ENCODE results near the gene TBATA. TPM values are rescaled to one million over a fixed set of nuclear protein-coding genes. Genes with fewer than 3 reads are reported as not detected.

The TBATA gene
- total RNA-seq, 1 donor from 2014 or later, result not detected

- H3K27me3 Mint-ChIP-seq (ENCODE audit: low read depth), result no peaks in the 10 kb centered on the region
- DNase-seq (ENCODE audit: low spot score), result no peak
- H3K4me3 Mint-ChIP-seq (ENCODE audit: unreplicated experiment), result no peak overlapping the region
- H3K27ac Mint-ChIP-seq (ENCODE audit: unreplicated experiment), result no peak overlapping the region
- peaks cover 8% of the 10 kb centered on the region for H3K36me3 Mint-ChIP-seq (ENCODE audit: low read depth)
- peaks cover 20% of the 10 kb centered on the region for H3K4me1 Mint-ChIP-seq (ENCODE audit: low read depth)
- peaks cover 3% of the 10 kb centered on the region for H3K9me3 Mint-ChIP-seq (ENCODE audit: low read depth)
- no peak for TF ChIP-seq CTCF (IDR thresholded peaks at IDR 0.05)
Observed at GRCh38 chr10:70744617-70745143, 40.5 kb downstream of the TBATA start.

DNA sequence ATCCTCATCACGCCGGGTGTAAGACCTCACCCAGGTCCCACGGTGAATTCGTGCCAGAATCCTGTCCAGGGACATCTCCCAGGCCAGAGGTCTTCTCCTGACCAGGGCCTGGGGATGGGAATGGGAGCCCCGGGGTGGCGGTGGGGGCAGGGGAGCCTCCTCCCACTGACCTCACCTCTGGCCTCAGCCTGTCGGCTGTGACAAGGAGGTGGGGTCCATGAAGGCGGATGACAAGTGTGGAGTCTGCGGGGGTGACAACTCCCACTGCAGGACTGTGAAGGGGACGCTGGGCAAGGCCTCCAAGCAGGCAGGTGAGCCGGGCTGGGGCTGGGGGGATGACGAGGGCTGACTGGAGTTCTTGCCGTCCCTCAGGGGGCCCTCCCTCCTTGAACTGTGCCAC, 41.3 kb downstream of the TBATA start:
- no peaks in the 10 kb centered on the region for H3K27me3 Mint-ChIP-seq (ENCODE audit: low read depth)
- peaks cover 3% of the 10 kb centered on the region for H3K9me3 Mint-ChIP-seq (ENCODE audit: low read depth)
- H3K27ac Mint-ChIP-seq (ENCODE audit: unreplicated experiment), result no peak overlapping the region
- H3K4me3 Mint-ChIP-seq (ENCODE audit: unreplicated experiment), result no peak overlapping the region
- no peak for TF ChIP-seq CTCF (IDR thresholded peaks at IDR 0.05)
- H3K4me1 Mint-ChIP-seq (ENCODE audit: low read depth), result peaks cover 20% of the 10 kb centered on the region
- peak; percentile 89 for DNase-seq (ENCODE audit: low spot score)
- H3K36me3 Mint-ChIP-seq (ENCODE audit: low read depth), result peaks cover 11% of the 10 kb centered on the region

- Mint-ChIP-seq H3K27me3 (ENCODE audit: low read depth) (no peaks in the 10 kb centered on the region), H3K36me3 (ENCODE audit: low read depth) (peaks cover 11% of the 10 kb centered on the region), H3K9me3 (ENCODE audit: low read depth) (peaks cover 3% of the 10 kb centered on the region), H3K27ac (ENCODE audit: unreplicated experiment) (no peak overlapping the region), H3K4me3 (ENCODE audit: unreplicated experiment) (no peak overlapping the region), H3K4me1 (ENCODE audit: low read depth) (peaks cover 20% of the 10 kb centered on the region)
- peak; percentile 90 for DNase-seq (ENCODE audit: low spot score)
- TF ChIP-seq CTCF (IDR thresholded peaks at IDR 0.05), result no peak
Observed at GRCh38 chr10:70743430-70743788, 41.8 kb downstream of the TBATA start.

- peak; percentile 22 for DNase-seq (ENCODE audit: low spot score)
- H3K4me3 Mint-ChIP-seq (ENCODE audit: unreplicated experiment), result no peak overlapping the region
- no peak for TF ChIP-seq CTCF (IDR thresholded peaks at IDR 0.05)
- H3K36me3 Mint-ChIP-seq (ENCODE audit: low read depth), result peaks cover 11% of the 10 kb centered on the region
- no peaks in the 10 kb centered on the region for H3K27me3 Mint-ChIP-seq (ENCODE audit: low read depth)
- no peak overlapping the region for H3K27ac Mint-ChIP-seq (ENCODE audit: unreplicated experiment)
- peaks cover 3% of the 10 kb centered on the region for H3K9me3 Mint-ChIP-seq (ENCODE audit: low read depth)
- peaks cover 20% of the 10 kb centered on the region for H3K4me1 Mint-ChIP-seq (ENCODE audit: low read depth)
Observed at GRCh38 chr10:70742537-70743429, 42.4 kb downstream of the TBATA start.

GRCh38 chr10:70740406-70741288, 44.5 kb downstream of the TBATA start:
- H3K27me3 Mint-ChIP-seq (ENCODE audit: low read depth), result no peaks in the 10 kb centered on the region
- peaks cover 1% of the 10 kb centered on the region for H3K9me3 Mint-ChIP-seq (ENCODE audit: low read depth)
- no peak overlapping the region for H3K4me3 Mint-ChIP-seq (ENCODE audit: unreplicated experiment)
- peaks cover 11% of the 10 kb centered on the region for H3K4me1 Mint-ChIP-seq (ENCODE audit: low read depth)
- peak; percentile 57 for DNase-seq (ENCODE audit: low spot score)
- no peak for TF ChIP-seq CTCF (IDR thresholded peaks at IDR 0.05)
- H3K36me3 Mint-ChIP-seq (ENCODE audit: low read depth), result peaks cover 11% of the 10 kb centered on the region
- no peak overlapping the region for H3K27ac Mint-ChIP-seq (ENCODE audit: unreplicated experiment)

All from chondrocyte (in vitro differentiated cells).